BJ (cell line): ENCODE measurements around the gene SFSWAP. TPM values are rescaled to one million over a fixed set of nuclear protein-coding genes. Genes with fewer than 3 reads are reported as not detected.

Experiments
- CTCF ChIA-PET: fragments of 350-600 bp; formaldehyde crosslinking; extraction: SDS; loops from one replicate; lab custom pipeline; 2021; ENCODE audit warnings: antibody characterized with exemption, inconsistent platforms; lab: Yijun Ruan, JAX
- POLR2A ChIA-PET: fragments of 300-600 bp; sonication (Branson Sonifier 250); formaldehyde crosslinking; extraction: SDS; loops from one replicate; lab custom pipeline; 2021; ENCODE audit warnings: antibody characterized with exemption; lab: Charles Lee
- DNase-seq: peaks from one replicate; pipeline ENCODE4 v3.0.0-alpha.2; 2011; ENCODE audit warnings: low read depth
- H3K27me3 ChIP-seq: 2 replicates; pipeline ENCODE4 v1.6.0; 2011; ENCODE audit warnings: low read length; ENCODE audit not compliant: control insufficient read depth, insufficient read depth
- H3K36me3 ChIP-seq: 2 replicates; pipeline ENCODE4 v1.5.1; 2011; ENCODE audit warnings: low read length; ENCODE audit not compliant: control insufficient read depth, insufficient read depth
- H3K4me3 ChIP-seq: 2 replicates; pipeline ENCODE4 v1.5.1; 2011; ENCODE audit warnings: low read depth, mild to moderate bottlenecking, control low read depth, low read length
- CTCF ChIP-seq: IDR thresholded peaks from 2 replicates; pipeline ENCODE4 v1.5.1; 2011; ENCODE audit warnings: low read depth, mild to moderate bottlenecking, control low read depth, inconsistent platforms, low read length, moderate library complexity; ENCODE audit not compliant: insufficient read depth
- polyA plus RNA-seq: library from polyadenylated mRNA; depleted of rRNA; stranded (reverse); fragments of >200 nt; gene quantifications from 2 replicates; pipeline ENCODE4 v1.2.3, GENCODE V29; 2011

SFSWAP gene
- polyA plus RNA-seq, 1 experiment: 11.7 TPM

DNA sequence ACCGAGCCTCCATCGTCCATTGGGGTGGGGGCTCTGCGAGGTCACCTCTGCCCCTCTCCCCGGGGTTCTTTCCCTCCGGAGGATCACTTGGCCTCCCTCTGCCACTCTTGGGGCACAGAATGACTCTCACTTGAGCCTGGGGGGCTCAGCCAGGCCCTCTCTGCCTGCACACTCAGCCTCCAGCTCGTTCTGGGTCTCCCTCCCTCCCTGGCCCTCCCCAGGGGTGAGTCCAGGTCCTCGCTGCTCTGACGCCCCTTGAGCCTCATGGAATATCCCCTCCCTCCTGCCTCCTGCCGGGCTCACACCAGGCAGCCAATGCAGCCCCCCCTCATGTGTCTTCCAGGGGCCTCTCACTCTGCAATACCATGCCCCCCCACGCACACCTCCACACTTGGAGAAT lies 17.7 kb upstream of the SFSWAP start:
- Histone ChIP-seq H3K36me3 (no peaks in the 10 kb centered on the region), H3K27me3 (no peaks in the 10 kb centered on the region), H3K4me3 (no peak overlapping the region)
- ChIA-PET CTCF (no interaction called here), POLR2A (no interaction called here)
- no peak for TF ChIP-seq CTCF
- no peak for DNase-seq

DNA sequence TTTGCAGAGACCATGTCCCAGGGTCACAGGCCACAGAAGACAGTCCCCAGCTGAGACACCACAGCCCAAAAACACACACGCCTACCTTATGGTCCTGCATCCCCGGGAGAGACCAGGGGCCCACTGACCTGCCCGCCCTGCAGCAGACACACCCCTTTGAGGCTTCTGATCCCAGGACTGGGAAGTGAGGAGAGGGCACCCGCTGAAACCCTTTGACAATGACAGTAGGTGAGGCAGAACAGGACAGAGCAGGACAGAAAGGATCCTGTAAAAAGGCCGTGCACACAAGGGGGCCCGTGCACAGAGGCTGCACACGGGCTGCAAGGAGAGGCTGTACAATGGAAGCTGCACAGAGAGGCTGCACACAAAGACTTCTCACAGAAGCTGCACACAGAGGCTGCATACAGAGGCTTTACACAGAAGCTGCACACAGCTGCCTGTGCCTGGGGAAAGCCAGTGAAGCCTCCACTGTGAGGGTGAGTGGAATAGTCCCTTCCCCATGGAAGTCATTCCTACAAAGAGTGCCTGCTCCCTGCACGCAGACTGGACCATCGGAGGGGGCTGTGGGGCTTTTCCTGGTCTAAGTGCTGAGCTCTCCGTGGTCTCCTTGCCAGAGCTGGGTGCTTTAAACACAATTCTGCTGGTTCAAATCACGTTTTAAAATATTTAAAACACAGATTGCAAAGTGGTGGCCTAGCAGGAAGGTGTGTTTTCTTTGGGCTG lies 16.6 kb upstream of the SFSWAP start:
- no peak overlapping the region for H3K4me3 ChIP-seq
- no peaks in the 10 kb centered on the region for H3K27me3 ChIP-seq
- ChIA-PET POLR2A (no interaction called here), CTCF (no interaction called here)
- no peak for DNase-seq
- H3K36me3 ChIP-seq: no peaks in the 10 kb centered on the region
- TF ChIP-seq CTCF: no peak

- TF ChIP-seq CTCF: no peak
- ChIA-PET POLR2A (no interaction called here), CTCF (no interaction called here)
- no peaks in the 10 kb centered on the region for H3K36me3 ChIP-seq
- no peaks in the 10 kb centered on the region for H3K27me3 ChIP-seq
- H3K4me3 ChIP-seq: no peak overlapping the region
- no peak for DNase-seq
These were observed 14.9 kb upstream of the SFSWAP start for GRCh38 chr12:131695968-131696367.

GRCh38 chr12:131698286-131698685 lies 12.6 kb upstream of the SFSWAP start:
- H3K27me3 ChIP-seq: no peaks in the 10 kb centered on the region
- no peak for DNase-seq
- ChIA-PET CTCF (no interaction called here), POLR2A (no interaction called here)
- H3K36me3 ChIP-seq: no peaks in the 10 kb centered on the region
- TF ChIP-seq CTCF: no peak
- H3K4me3 ChIP-seq: no peak overlapping the region

DNA sequence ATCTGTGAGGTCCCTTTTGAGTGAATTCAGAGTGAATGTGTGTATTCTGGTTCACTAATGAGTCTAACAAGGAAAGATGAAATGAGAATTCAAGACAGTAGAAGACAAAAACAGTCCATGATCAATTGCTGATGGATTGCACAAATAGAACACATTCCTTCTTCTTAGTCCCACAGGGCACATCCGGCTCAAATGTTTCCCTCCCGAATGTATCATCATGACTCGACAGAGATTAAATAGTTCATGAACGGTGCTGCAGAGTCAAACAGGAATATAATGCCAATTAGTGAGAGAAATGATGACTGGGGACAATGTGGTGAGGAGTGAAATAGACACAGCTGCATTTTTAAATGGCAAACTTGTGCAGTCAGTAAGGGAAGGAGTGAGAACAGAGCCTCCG lies 11.5 kb upstream of the SFSWAP start:
- no peak overlapping the region for H3K4me3 ChIP-seq
- POLR2A ChIA-PET: no interaction called here
- DNase-seq: no peak
- no peaks in the 10 kb centered on the region for H3K27me3 ChIP-seq
- CTCF ChIA-PET: no interaction called here
- H3K36me3 ChIP-seq: no peaks in the 10 kb centered on the region
- no peak for TF ChIP-seq CTCF
